ENCODE measurements around the gene PGS1.
A peak's percentile ranks its signal among the peaks of the same experiment; 100 is the strongest.

The PGS1 gene

GRCh38 chr17:78359997-78360370, 18.5 kb upstream of the PGS1 start, which contains the start of gene SOCS3:
Gene SOCS3, minus strand, starts transcription at chr17:78360077. Its CDS starts 982 bp downstream, at chr17:78359095.
- Histone ChIP-seq H3K9me3 (ENCODE audit: control insufficient read depth, low read depth, low read length) (no peaks in the 10 kb centered on the region), H3K27me3 (ENCODE audit: control insufficient read depth, insufficient read depth, low read length) (peaks cover 31% of the 10 kb centered on the region), H3K4me3 (ENCODE audit: low read length) (peak within 1 kb of the TSS; percentile 81), H3K9ac (ENCODE audit: low read length) (peak within 1 kb of the TSS; percentile 68), H3K4me1 (ENCODE audit: control insufficient read depth, low read depth, low read length) (peaks cover 54% of the 10 kb centered on the region), H3K36me3 (ENCODE audit: control insufficient read depth, low read depth, low read length) (peaks cover 12% of the 10 kb centered on the region), H3K27ac (ENCODE audit: low read length) (no peak within 1 kb of the TSS)

GRCh38 chr17:78360371-78361224, 17.9 kb upstream of the PGS1 start:
- Histone ChIP-seq H3K9ac (ENCODE audit: low read length) (peak overlapping the region; percentile 58), H3K27me3 (ENCODE audit: control insufficient read depth, insufficient read depth, low read length) (peaks cover 25% of the 10 kb centered on the region), H3K9me3 (ENCODE audit: control insufficient read depth, low read depth, low read length) (no peaks in the 10 kb centered on the region), H3K4me3 (ENCODE audit: low read length) (peak overlapping the region; percentile 79), H3K27ac (ENCODE audit: low read length) (no peak overlapping the region), H3K4me1 (ENCODE audit: control insufficient read depth, low read depth, low read length) (peaks cover 53% of the 10 kb centered on the region), H3K36me3 (ENCODE audit: control insufficient read depth, low read depth, low read length) (peaks cover 12% of the 10 kb centered on the region)

- Histone ChIP-seq H3K27me3 (ENCODE audit: control insufficient read depth, insufficient read depth, low read length) (peaks cover 25% of the 10 kb centered on the region), H3K36me3 (ENCODE audit: control insufficient read depth, low read depth, low read length) (peaks cover 12% of the 10 kb centered on the region), H3K9ac (ENCODE audit: low read length) (peak overlapping the region; percentile 33), H3K27ac (ENCODE audit: low read length) (no peak overlapping the region), H3K4me3 (ENCODE audit: low read length) (peak overlapping the region; percentile 79), H3K4me1 (ENCODE audit: control insufficient read depth, low read depth, low read length) (peaks cover 52% of the 10 kb centered on the region), H3K9me3 (ENCODE audit: control insufficient read depth, low read depth, low read length) (no peaks in the 10 kb centered on the region)
Measured at GRCh38 chr17:78361225-78361701, 17.2 kb upstream of the PGS1 start.

GRCh38 chr17:78362232-78362631, 16.2 kb upstream of the PGS1 start:
- H3K27me3 ChIP-seq (ENCODE audit: control insufficient read depth, insufficient read depth, low read length): peaks cover 23% of the 10 kb centered on the region
- no peak overlapping the region for H3K4me3 ChIP-seq (ENCODE audit: low read length)
- peaks cover 9% of the 10 kb centered on the region for H3K36me3 ChIP-seq (ENCODE audit: control insufficient read depth, low read depth, low read length)
- H3K27ac ChIP-seq (ENCODE audit: low read length): no peak overlapping the region
- H3K9ac ChIP-seq (ENCODE audit: low read length): no peak overlapping the region
- no peaks in the 10 kb centered on the region for H3K9me3 ChIP-seq (ENCODE audit: control insufficient read depth, low read depth, low read length)
- H3K4me1 ChIP-seq (ENCODE audit: control insufficient read depth, low read depth, low read length): peaks cover 55% of the 10 kb centered on the region

GRCh38 chr17:78362671-78363070, 15.8 kb upstream of the PGS1 start:
- H3K9ac ChIP-seq (ENCODE audit: low read length): no peak overlapping the region
- H3K4me3 ChIP-seq (ENCODE audit: low read length): no peak overlapping the region
- peaks cover 19% of the 10 kb centered on the region for H3K27me3 ChIP-seq (ENCODE audit: control insufficient read depth, insufficient read depth, low read length)
- H3K27ac ChIP-seq (ENCODE audit: low read length): no peak overlapping the region
- H3K9me3 ChIP-seq (ENCODE audit: control insufficient read depth, low read depth, low read length): no peaks in the 10 kb centered on the region
- peaks cover 5% of the 10 kb centered on the region for H3K36me3 ChIP-seq (ENCODE audit: control insufficient read depth, low read depth, low read length)
- H3K4me1 ChIP-seq (ENCODE audit: control insufficient read depth, low read depth, low read length): peaks cover 54% of the 10 kb centered on the region

GRCh38 chr17:78364436-78365281, 13.8 kb upstream of the PGS1 start:
- Histone ChIP-seq H3K4me1 (ENCODE audit: control insufficient read depth, low read depth, low read length) (peaks cover 53% of the 10 kb centered on the region), H3K27me3 (ENCODE audit: control insufficient read depth, insufficient read depth, low read length) (no peaks in the 10 kb centered on the region), H3K27ac (ENCODE audit: low read length) (peak overlapping the region; percentile 25), H3K9me3 (ENCODE audit: control insufficient read depth, low read depth, low read length) (no peaks in the 10 kb centered on the region), H3K4me3 (ENCODE audit: low read length) (peak overlapping the region; percentile 25), H3K9ac (ENCODE audit: low read length) (peak overlapping the region; percentile 4), H3K36me3 (ENCODE audit: control insufficient read depth, low read depth, low read length) (no peaks in the 10 kb centered on the region)

- Histone ChIP-seq H3K27me3 (ENCODE audit: control insufficient read depth, insufficient read depth, low read length) (no peaks in the 10 kb centered on the region), H3K9ac (ENCODE audit: low read length) (peak overlapping the region; percentile 37), H3K36me3 (ENCODE audit: control insufficient read depth, low read depth, low read length) (no peaks in the 10 kb centered on the region), H3K4me3 (ENCODE audit: low read length) (peak overlapping the region; percentile 32), H3K4me1 (ENCODE audit: control insufficient read depth, low read depth, low read length) (peaks cover 61% of the 10 kb centered on the region), H3K27ac (ENCODE audit: low read length) (peak overlapping the region; percentile 83), H3K9me3 (ENCODE audit: control insufficient read depth, low read depth, low read length) (no peaks in the 10 kb centered on the region)
Measured at GRCh38 chr17:78365561-78366108, 12.8 kb upstream of the PGS1 start.

GRCh38 chr17:78366109-78366848, 12.2 kb upstream of the PGS1 start:
- Histone ChIP-seq H3K9ac (ENCODE audit: low read length) (peak overlapping the region; percentile 37), H3K4me3 (ENCODE audit: low read length) (peak overlapping the region; percentile 32)

GRCh38 chr17:78367193-78367592, 11.3 kb upstream of the PGS1 start:
- Histone ChIP-seq H3K27me3 (ENCODE audit: control insufficient read depth, insufficient read depth, low read length) (no peaks in the 10 kb centered on the region), H3K9me3 (ENCODE audit: control insufficient read depth, low read depth, low read length) (no peaks in the 10 kb centered on the region), H3K9ac (ENCODE audit: low read length) (no peak overlapping the region), H3K27ac (ENCODE audit: low read length) (no peak overlapping the region), H3K36me3 (ENCODE audit: control insufficient read depth, low read depth, low read length) (no peaks in the 10 kb centered on the region), H3K4me3 (ENCODE audit: low read length) (no peak overlapping the region), H3K4me1 (ENCODE audit: control insufficient read depth, low read depth, low read length) (peaks cover 55% of the 10 kb centered on the region)

More at GRCh38 chr17:78366109-78366848, 12.2 kb upstream of the PGS1 start:
- Histone ChIP-seq H3K9me3 (ENCODE audit: control insufficient read depth, low read depth, low read length) (no peaks in the 10 kb centered on the region), H3K27ac (ENCODE audit: low read length) (peak overlapping the region; percentile 83), H3K36me3 (ENCODE audit: control insufficient read depth, low read depth, low read length) (no peaks in the 10 kb centered on the region), H3K27me3 (ENCODE audit: control insufficient read depth, insufficient read depth, low read length) (no peaks in the 10 kb centered on the region), H3K4me1 (ENCODE audit: control insufficient read depth, low read depth, low read length) (peaks cover 58% of the 10 kb centered on the region)

- Histone ChIP-seq H3K4me3 (ENCODE audit: low read length) (no peak overlapping the region), H3K27ac (ENCODE audit: low read length) (no peak overlapping the region), H3K9ac (ENCODE audit: low read length) (no peak overlapping the region), H3K4me1 (ENCODE audit: control insufficient read depth, low read depth, low read length) (peaks cover 53% of the 10 kb centered on the region), H3K27me3 (ENCODE audit: control insufficient read depth, insufficient read depth, low read length) (no peaks in the 10 kb centered on the region), H3K36me3 (ENCODE audit: control insufficient read depth, low read depth, low read length) (no peaks in the 10 kb centered on the region), H3K9me3 (ENCODE audit: control insufficient read depth, low read depth, low read length) (no peaks in the 10 kb centered on the region)
Measured at GRCh38 chr17:78368348-78368747, 10.1 kb upstream of the PGS1 start.
